RWPE1 (cell line): Measurements from ENCODE around the gene GSG1L.
"Not testable (repeated sequence)": the region's sequence is repeated elsewhere in the genome, so short reads cannot be mapped to it uniquely, and the experiment has no call there.

Experiments used
- CTCF ChIA-PET: fragments of 350-600 bp; sonication (Branson Sonifier 250); formaldehyde crosslinking; extraction: SDS; loops from one replicate; lab custom pipeline; 2021; lab: Yijun Ruan, JAX
- POLR2A ChIA-PET: fragments of 400-600 bp; formaldehyde crosslinking; extraction: SDS; loops from one replicate; lab custom pipeline; 2020; ENCODE audit warnings: antibody characterized with exemption; ENCODE audit not compliant: low non-redundant PET; lab: Yijun Ruan, JAX
- DNase-seq: peaks from one replicate; pipeline ENCODE4 v3.0.0; 2012; ENCODE audit warnings: low spot score
- H3K27ac ChIP-seq: fragments of 450-650 bp; 2 replicates; pipeline ENCODE4 v1.5.1; 2017
- TF ChIP-seq, protein P1 (sequence below): fragments of 450-650 bp; conservative IDR thresholded peaks from 2 replicates; pipeline ENCODE4 v1.5.1; 2017; ENCODE audit warnings: low read depth, mild to moderate bottlenecking

Gene GSG1L

DNA sequence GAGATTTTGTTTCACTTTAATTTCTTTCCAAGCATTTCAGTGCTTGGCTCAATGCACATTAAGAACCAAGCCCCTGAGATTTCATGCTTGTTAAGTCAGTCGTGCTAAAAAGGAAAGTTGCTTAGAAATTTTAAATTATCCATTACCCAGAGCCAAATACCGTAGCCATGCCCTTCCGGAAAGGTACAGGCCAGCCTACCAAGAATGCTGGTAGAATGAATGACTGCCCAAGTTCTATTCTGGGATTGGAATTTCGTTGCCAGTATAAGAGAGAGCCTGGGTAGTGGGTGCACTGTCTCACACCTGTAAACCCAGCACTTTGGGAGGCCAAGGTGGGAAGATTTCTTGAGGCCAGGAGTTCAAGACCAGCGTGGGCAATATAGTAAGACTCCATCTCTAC is 319.6 kb downstream of the GSG1L start:
- POLR2A ChIA-PET: no interaction called here
- CTCF ChIA-PET: no interaction called here
- no peak overlapping the region for H3K27ac ChIP-seq
- DNase-seq: no peak
- TF ChIP-seq, protein P1, sequence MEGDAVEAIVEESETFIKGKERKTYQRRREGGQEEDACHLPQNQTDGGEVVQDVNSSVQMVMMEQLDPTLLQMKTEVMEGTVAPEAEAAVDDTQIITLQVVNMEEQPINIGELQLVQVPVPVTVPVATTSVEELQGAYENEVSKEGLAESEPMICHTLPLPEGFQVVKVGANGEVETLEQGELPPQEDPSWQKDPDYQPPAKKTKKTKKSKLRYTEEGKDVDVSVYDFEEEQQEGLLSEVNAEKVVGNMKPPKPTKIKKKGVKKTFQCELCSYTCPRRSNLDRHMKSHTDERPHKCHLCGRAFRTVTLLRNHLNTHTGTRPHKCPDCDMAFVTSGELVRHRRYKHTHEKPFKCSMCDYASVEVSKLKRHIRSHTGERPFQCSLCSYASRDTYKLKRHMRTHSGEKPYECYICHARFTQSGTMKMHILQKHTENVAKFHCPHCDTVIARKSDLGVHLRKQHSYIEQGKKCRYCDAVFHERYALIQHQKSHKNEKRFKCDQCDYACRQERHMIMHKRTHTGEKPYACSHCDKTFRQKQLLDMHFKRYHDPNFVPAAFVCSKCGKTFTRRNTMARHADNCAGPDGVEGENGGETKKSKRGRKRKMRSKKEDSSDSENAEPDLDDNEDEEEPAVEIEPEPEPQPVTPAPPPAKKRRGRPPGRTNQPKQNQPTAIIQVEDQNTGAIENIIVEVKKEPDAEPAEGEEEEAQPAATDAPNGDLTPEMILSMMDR: no peak

GRCh38 chr16:27743001-27743400 is 320.5 kb downstream of the GSG1L start:
- DNase-seq, POLR2A ChIA-PET, H3K27ac ChIP-seq: not testable (repeated sequence)
- CTCF ChIA-PET: interaction anchor here (0.5 kb wide), 1 partner anchor 171 kb away, joined by 3 read pairs; no protein-coding TSS in a partner anchor

DNA sequence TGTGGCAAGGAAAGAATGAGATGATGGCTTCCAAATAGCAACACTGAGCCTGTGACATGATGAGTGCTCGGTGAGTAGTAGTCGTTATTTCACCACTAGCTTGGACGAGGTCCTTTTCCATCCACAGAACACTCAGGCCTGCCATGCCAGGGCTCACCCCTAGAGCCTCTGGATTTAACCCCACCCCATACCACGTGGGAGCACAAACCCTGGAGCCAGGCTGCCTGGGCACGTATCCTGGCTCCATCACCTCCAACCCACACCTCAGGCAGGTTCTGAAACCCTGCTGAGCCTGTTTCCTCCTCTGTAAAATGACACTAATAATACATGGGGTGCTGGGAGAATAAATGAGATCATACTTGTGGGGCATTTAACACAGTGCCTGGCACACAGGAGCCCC is 321.2 kb downstream of the GSG1L start:
- ChIA-PET POLR2A (no interaction called here), CTCF (no interaction called here)
- peak; percentile 36 for DNase-seq
- H3K27ac ChIP-seq: no peak overlapping the region
- TF ChIP-seq, protein P1: no peak

GRCh38 chr16:27740496-27741201 is 322.9 kb downstream of the GSG1L start:
- H3K27ac ChIP-seq: no peak overlapping the region
- CTCF ChIA-PET: no interaction called here
- DNase-seq: no peak
- POLR2A ChIA-PET: no interaction called here
- TF ChIP-seq, protein P1: no peak

- DNase-seq: no peak
- no peak overlapping the region for H3K27ac ChIP-seq
- ChIA-PET CTCF (no interaction called here), POLR2A (no interaction called here)
- TF ChIP-seq, protein P1: no peak
Observed at GRCh38 chr16:27739606-27740357, 323.7 kb downstream of the GSG1L start.

DNA sequence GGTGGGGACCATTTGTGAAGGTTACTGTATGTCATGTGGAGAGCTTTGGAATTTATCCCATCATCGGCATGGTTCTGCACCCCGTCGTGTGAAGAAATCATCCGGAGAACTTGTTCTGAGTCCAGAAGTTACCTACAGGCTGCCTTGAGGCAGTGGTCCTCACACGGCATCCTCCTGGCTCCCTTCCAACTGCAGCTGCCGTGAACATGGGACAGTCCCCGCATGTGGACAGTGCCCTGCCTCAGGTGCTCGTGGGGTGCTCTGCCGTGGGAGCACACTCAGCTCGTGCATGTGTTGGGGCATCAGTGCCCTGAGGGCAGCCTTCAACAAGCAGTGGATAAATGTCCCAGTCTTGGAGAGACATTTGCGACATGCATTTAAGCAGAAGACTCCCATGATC is 324.9 kb downstream of the GSG1L start:
- ChIA-PET POLR2A (no interaction called here), CTCF (interaction anchor here (0.7 kb wide), 2 partner anchors 42 to 154 kb away, joined by 3 read pairs; no protein-coding TSS in a partner anchor)
- DNase-seq: no peak
- TF ChIP-seq, protein P1: no peak
- no peak overlapping the region for H3K27ac ChIP-seq
